Umbilical cord (tissue), 2 donors: ENCODE results near the gene HOXC9. TPM values are rescaled to one million over a fixed set of nuclear protein-coding genes. Genes with fewer than 3 reads are reported as not detected.
A peak's percentile ranks its signal among the peaks of the same experiment; 100 is the strongest.

Experiments used
- DNase-seq: peaks from one replicate; pipeline ENCODE4 v3.0.0-alpha.2; 2015; ENCODE audit warnings: low spot score
- total RNA-seq: library from RNA; depleted of rRNA; stranded (reverse); fragments of >200 nt; gene quantifications from one replicate; pipeline ENCODE4 v1.2.3, GENCODE V29; 2014; ENCODE audit warnings: low replicate concordance; ENCODE audit not compliant: insufficient read depth

Gene HOXC9
- total RNA-seq, 1 donor from 2014 or later: 10.4 TPM

GRCh38 chr12:54012631-54013409, 12.9 kb downstream of the HOXC9 start:
- DNase-seq: no peak

- no peak for DNase-seq
Observed at GRCh38 chr12:54014377-54015017, 14.5 kb downstream of the HOXC9 start.

- no peak for DNase-seq
Observed at GRCh38 chr12:54015018-54015931, 15.3 kb downstream of the HOXC9 start.

DNA sequence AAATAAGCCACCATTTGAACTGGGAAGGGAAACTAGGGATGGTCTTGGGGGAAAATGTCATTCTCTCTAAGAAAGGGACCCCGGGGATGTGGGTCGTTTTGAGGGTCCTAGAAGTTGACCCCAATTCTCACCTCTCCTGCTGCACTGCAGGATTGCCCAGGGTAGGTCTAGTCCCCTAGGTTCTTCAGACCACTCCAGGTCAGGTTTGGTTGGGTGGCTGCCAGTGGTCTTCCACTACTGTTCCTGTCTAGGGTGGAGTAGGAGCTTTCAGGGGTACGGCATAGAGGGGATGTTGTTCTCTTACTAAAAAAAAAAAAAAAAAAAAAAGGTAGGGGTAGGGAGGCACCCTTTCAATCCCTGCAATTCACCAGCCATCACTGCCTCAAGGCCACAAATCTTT, 16.1 kb downstream of the HOXC9 start:
- DNase-seq: no peak

DNA sequence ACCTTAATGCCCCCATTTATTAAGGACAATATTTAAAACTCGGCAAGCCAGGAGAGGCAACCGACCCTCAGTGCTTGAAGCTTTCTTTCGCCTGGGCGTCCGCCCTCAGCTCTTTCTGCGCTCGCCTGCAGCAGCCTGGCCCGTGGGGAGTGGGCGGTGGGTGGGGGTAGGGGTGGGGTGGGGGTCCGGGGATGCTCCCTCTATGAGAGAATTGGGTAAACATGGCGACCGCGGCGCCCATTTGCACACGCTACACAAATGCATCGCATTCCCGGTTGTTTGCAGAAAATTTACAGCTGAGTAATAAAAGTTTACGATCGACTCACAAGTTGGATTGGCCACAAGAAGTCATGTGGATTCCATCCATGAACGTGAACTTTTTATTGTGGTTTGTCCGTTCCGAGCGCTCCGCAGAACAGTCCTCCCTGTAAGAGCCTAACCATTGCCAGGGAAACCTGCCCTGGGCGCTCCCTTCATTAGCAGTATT, 16.6 kb downstream of the HOXC9 start:
- peak; percentile 94 for DNase-seq

- DNase-seq: peak; percentile 73
Observed at GRCh38 chr12:54017027-54017788, 17.2 kb downstream of the HOXC9 start.

- peak; percentile 97 for DNase-seq
Observed at GRCh38 chr12:54017878-54018467, 18.0 kb downstream of the HOXC9 start.

- DNase-seq: peak; percentile 64
Observed at GRCh38 chr12:54018468-54018984, 18.6 kb downstream of the HOXC9 start.

DNA sequence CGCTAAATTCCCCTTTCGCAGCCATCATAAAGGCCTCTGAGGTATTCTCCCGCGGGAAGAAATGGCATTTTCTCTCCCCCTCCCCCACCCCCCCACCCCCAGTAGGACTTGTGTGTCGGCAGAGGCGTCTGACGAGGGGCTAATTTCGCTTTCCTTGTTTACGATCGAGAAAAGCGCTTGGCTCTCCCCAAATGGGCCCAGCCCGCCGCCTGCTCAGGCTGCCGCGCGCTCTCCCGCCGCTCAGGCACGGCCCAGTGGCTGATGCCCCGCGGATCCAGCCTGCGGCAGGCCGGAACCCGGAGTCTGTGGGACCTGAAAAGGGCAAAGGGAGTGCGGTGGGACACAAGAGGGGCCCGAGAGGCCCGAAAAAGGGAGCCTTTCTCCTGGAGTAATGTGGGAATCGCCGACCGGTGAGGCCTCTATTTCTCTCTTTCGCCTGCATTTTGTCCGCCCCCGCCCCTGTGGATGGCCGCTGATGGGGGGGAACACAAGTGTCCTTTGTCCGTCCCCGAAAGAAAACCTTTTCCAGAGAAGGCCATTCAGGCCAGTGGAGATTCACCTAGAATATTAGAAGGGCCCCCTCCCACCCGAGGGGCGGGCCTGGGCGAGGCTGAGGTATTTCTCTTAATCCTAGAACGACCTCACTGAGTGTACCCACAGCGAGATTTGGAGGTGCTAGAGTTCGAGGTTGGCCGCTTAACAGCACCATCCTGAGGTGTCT, 19.3 kb downstream of the HOXC9 start:
- no peak for DNase-seq

- peak; percentile 67 for DNase-seq
Observed at GRCh38 chr12:54019924-54020590, 20.1 kb downstream of the HOXC9 start.

- no peak for DNase-seq
Observed at GRCh38 chr12:54020591-54021405, 20.8 kb downstream of the HOXC9 start.

DNA sequence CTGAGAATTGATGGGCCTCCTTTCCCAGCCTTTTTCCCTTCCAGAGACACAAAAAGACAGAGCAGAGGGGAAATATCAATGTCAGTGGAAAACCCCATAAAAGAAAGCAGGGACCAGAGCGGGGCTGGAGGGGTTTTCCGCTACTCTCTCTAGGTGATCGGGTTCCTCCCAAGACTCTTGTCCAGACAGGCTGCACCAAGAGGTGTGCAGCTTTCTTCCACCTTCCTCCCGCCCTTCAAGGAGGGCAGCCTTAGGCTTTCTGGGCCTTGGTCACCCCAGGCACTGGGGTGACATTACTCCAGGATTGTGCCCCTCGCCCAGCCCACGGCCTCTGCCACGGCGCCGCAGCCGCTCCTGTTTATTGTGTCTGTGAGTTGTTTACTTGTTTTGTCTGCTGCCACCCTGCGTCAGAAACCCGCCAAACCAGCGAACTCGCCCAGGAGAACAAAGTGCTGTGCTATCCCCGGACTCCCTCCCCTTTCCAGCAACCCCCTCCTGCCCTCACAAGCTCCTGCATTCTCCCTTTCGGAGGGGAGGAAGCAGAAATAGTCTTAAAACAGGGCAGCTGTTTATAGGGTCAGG, 21.6 kb downstream of the HOXC9 start:
- DNase-seq: no peak

GRCh38 chr12:54022960-54023884, 23.3 kb downstream of the HOXC9 start:
- DNase-seq: no peak

DNA sequence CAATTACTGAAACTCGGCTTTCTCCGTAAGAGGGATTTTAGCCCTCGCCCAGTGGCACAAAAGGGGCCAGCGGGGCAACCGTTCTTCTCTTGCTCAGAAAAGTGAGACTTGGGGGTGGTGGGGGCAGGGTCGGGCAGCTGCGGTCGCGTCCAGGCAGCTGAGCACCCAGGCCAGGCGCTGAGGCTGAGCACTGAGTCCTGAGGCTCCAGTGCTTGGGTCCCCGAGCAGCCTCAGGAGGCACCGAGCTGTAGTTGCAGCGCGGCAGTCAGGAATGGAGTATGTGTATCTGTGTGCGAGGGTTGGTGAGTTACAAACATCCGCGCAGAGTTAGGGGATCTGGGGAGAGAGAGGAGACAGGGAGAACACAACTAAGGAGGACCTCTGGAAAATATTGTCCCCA, 24.2 kb downstream of the HOXC9 start:
- DNase-seq: no peak

- DNase-seq: no peak
Observed at GRCh38 chr12:54024581-54025305, 24.8 kb downstream of the HOXC9 start.
